HG03469 (cell line): ENCODE results near the gene ZNF829.

Source experiments
- ATAC-seq: cut with Tn5 transposase; IDR thresholded peaks from one replicate; pipeline ENCODE4 v1.9.1; 2021; ENCODE audit warnings: mild to moderate bottlenecking, moderate library complexity, moderate number of reproducible peaks; ENCODE audit not compliant: unreplicated experiment

ZNF829 gene

DNA sequence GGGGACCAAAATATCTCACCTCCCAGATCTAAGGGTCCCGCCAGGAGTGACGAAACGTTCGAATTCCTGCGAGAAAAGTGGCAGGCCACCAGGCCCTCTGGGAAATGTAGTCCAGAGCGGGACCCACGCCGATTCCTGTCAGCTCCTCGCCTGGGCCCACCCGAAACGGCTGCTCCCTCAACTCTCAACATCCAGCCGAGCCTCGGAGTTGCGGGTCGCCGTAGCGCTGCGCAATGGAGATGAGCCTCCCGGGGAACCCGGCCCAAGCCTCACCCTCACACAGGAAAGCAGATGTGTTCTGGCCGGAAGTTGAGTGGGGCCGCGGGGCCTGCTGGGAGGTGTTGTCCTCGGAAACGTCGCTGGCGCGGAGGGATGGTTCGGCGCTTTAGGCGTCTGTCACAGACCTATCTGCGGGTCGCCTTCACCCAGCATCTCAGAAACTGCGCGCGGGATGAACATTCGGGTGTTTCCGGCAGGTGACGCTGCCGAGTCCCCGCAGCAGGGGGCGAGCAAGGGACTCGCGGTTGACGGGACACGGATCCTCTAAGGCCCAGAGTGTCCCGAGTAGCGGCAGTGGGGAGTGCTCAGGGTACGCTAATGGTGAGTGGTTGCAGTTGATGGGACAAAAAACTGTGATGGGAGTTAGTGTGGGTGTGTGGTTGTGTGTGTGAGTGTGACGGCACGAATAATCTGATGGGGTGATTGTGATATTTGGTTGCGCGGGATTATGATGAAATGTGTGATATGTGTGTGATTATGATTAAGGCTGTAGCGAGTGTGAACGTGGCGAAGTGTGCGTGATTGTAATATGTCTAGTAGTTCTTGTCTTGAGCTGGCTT is at the start of gene ZNF829, which contains the start of gene ZNF568:
TSS of gene ZNF829 (minus strand) at position 300 of the 839 bp plus-strand sequence. CDS start 1,124 bp downstream, outside the sequence.
TSS of gene ZNF568 (plus strand) at position 341 of the 839 bp plus-strand sequence. CDS start 6,439 bp downstream, outside the sequence.
- peak; percentile 62 for ATAC-seq

DNA sequence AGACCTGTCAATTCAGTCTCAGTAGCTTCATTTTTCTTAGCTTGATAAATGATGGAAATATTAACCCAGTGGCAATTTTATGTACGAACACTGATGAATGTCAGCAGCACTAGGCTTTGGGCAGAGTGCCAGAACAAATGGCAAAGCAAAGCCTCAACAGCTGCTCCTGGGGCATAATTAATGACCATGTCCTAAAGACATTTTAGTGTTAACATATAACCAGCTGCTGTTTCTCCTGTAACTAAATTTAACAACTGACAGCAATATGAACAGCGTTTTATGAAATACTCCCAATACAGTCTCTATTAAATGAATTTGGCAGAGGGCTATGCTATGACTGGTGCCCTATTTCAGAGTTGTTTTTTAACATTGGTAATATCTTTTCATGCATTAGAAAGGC is 47.2 kb upstream of the ZNF829 start:
- ATAC-seq, result no peak

DNA sequence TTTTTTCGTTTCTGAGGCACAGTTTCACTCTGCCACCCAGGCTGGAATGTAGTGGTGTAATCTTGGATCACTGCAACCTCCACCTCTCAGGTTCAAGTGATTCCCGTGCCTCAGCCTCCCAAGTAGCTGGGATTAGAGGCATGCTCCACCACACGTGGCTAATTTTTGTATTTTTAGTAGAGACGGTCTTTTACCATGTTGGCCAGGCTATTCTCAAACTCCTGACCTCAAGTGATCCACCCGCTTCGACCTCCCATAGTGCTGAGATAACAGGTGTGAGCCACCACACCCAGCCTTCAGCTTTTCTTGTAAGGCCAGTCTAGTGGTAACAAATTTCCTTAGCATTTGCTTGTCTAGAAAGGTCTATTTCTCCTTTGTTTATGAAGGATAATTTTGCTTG is 46.3 kb upstream of the ZNF829 start:
- ATAC-seq, result no peak

DNA sequence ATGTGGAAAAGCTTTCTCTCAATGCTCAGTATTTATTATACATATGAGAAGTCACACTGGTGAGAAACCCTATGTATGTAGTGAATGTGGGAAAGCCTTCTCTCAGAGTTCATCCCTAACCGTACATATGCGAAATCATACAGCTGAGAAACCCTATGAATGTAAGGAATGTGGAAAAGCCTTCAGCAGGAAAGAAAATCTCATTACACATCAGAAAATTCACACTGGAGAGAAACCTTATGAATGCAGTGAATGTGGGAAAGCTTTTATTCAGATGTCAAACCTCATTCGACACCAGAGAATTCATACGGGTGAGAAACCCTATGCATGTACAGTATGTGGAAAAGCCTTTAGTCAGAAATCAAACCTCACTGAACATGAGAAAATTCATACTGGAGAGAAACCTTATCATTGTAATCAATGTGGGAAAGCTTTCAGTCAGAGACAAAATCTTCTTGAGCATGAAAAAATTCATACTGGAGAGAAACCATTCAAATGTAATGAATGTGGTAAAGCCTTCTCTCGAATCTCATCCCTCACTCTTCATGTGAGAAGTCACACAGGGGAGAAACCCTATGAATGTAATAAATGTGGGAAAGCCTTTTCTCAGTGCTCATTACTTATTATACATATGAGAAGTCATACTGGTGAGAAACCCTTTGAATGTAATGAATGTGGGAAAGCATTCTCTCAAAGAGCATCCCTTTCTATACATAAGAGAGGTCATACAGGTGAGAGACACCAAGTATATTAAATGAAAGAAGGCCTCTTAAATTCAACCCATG is 34.4 kb upstream of the ZNF829 start:
- no peak for ATAC-seq

DNA sequence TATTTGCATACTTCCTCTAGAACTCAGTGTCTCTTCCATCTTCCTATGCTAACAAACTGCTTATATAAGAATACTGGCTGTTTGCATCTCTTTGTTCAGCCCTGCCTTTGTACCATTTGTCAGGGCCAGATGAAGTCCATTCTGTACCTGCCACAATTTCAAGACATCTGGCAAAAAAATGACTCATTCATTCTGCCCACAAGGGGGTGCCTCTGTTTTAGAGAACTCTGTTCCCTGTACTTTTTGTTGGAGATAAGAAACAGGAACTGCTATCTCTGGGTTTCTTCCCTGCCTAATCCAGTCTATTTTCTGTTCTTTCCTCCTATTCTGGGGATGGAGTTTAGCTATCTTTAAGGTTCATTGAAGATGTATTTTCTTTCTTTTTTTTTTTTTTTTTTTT is 23.1 kb upstream of the ZNF829 start:
- no peak for ATAC-seq

DNA sequence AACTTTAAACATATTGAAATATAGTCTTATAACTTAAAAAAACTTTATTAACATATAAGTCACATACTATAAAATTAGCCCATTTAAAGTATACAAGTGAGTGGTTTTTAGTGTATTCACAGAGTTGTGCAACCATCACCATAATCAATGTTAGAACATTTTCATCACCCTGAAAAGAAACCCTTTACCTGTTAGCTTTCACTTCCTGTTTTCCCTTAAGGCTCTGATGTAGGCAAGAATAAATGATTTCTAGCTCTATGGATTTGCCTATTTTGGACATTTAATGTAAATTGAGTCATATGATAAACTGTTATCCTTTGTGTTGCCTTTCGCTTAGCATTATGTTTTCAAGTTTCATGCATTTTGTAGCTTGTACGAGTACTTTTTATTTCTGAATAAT is 15.6 kb upstream of the ZNF829 start:
- no peak for ATAC-seq

DNA sequence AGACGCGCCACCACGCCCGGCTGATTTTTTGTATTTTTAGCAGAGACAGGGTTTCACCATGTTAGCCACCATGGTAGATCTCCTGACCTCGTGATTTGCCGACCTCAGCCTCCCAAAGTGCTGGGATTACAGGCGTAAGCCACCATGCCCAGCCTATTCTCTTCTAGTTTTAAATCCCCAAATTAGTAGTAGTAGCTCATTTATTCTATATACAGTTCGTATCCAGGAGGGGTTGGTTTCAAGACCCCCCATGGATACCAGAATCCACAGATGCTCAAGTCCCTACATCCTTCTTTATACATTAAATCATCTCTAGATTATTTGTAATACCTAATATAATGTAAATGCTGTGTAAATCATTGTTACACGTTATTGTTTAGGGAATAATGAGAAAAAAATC is 2.0 kb upstream of the ZNF829 start:
- no peak for ATAC-seq

DNA sequence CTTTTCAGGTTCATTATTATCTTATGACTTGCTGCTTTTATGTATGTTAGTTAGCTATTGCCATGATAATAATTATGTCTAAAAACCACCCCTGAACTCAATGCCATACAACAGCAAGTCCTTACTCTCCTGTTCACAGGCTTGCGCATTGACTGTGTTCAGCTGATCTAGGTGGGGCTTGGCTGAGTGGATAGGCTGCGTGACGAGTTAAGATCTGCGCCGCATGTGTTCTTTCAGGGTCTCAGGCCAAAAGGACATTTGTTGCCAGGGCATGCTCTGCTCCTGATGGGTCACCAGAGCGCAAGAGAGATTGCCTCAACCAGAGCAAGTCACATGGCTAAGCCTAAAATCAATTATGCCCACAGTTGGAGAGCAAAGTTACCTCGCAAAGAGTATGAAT is 900 bp upstream of the ZNF829 start:
- no peak for ATAC-seq

DNA sequence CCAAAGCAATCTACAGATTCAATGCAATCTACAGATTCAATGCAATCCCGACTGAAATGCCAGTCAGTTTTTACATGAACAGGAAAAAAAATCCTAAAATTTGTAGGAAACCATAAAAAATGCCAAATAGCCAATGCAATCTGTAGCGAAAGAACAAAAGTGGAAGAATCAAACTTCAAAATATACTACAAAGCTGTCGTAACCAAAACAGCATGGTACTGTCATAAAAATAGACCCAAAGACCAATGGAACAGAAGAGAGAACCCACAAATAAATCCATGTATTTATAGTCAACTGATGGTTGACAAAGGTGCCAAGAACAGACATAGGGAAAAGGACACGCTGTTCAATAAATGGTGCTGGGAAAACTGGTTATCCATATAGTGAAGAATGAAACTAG is 17.7 kb downstream of the ZNF829 start:
- no peak for ATAC-seq

DNA sequence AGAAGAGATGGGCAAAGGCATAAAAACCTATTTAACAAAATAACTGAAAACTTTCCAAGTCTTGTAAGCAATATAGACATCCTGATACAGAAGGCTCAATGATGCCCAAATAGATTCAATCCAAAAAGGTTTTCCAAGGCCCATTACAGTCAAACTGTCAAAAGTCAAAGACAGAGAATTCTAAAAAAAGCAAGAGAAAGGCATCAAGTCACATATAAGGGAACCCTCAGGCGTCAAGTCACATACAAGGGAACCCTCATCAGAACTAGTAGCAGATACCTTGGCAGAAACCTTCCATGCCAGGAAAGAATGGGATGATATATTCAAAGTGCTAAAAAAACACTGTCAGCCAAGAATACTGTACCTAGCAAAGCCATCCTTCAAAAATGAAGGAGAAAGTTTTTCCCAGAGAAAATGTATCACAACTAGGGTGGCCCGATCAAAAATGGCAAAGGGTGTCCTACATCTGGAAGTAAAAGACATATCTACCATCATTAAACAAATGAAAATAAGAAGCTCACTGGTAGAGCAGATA is 21.2 kb downstream of the ZNF829 start:
- no peak for ATAC-seq

DNA sequence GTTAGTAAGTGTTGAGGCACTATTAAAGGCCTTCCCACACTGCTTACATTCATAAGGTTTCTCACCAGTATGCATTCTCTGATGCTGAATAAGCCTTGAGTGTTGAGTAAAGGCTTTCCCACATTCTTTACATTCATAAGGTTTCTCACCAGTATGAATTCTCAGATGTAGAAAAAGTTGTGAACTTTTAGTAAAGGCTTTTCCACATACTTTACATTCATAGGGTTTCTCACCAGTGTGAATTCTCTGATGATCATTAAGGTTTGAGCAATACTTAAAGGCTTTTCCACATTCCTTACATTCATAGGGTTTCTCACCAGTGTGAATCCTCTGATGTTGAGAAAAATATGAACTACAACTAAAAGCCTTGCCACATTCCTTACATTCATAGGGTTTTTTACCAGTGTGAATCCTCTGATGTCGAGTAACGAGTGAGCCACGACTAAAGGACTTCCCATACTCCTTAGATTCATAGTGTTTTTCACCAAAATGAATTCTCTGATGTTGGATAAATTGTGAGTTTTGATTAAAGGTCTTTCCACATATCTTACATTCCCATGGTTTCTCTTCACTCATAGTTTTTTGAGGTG is 24.2 kb downstream of the ZNF829 start:
- no peak for ATAC-seq

DNA sequence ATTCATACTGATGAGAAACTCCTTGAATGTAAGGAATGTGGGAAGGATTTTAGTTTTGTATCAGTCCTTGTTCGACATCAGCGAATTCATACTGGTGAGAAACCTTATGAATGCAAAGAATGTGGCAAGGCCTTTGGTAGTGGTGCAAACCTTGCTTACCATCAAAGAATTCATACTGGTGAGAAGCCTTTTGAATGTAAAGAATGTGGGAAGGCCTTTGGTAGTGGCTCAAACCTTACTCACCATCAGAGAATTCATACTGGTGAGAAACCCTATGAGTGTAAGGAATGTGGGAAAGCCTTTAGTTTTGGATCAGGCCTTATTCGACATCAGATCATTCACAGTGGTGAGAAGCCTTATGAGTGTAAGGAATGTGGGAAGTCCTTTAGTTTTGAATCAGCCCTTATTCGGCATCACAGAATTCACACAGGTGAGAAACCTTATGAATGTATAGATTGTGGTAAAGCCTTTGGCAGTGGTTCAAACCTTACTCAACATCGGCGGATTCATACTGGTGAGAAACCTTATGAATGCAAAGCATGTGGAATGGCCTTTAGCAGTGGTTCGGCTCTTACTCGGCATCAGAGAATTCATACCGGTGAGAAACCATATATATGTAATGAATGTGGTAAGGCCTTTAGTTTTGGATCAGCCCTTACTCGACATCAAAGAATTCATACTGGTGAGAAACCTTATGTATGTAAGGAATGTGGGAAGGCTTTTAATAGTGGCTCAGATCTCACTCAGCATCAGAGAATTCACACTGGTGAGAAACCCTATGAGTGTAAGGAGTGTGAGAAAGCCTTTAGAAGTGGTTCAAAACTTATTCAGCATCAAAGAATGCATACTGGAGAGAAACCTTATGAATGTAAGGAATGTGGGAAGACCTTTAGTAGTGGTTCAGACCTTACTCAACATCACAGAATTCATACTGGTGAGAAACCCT is 38.8 kb downstream of the ZNF829 start:
- ATAC-seq, result no peak

DNA sequence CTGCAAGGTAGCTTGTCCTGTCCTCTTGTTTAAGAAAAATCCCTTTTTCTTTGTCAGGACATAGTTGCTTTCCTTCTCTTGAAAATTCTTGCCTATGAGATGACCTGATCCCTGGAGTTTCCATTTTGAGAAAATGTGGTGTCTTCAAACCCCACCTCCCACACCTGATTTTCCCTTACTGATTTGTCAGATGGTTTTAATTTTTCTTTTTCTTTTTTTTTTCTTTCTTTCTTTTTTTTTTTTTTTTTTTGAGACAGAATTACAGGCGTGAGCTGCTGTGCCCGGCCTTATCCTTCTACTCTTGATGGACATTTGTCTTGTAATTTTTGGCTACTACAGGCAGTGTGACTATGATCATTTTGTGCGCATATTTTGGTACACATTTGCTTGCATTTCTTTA is 64.2 kb downstream of the ZNF829 start:
- ATAC-seq, result no peak

DNA sequence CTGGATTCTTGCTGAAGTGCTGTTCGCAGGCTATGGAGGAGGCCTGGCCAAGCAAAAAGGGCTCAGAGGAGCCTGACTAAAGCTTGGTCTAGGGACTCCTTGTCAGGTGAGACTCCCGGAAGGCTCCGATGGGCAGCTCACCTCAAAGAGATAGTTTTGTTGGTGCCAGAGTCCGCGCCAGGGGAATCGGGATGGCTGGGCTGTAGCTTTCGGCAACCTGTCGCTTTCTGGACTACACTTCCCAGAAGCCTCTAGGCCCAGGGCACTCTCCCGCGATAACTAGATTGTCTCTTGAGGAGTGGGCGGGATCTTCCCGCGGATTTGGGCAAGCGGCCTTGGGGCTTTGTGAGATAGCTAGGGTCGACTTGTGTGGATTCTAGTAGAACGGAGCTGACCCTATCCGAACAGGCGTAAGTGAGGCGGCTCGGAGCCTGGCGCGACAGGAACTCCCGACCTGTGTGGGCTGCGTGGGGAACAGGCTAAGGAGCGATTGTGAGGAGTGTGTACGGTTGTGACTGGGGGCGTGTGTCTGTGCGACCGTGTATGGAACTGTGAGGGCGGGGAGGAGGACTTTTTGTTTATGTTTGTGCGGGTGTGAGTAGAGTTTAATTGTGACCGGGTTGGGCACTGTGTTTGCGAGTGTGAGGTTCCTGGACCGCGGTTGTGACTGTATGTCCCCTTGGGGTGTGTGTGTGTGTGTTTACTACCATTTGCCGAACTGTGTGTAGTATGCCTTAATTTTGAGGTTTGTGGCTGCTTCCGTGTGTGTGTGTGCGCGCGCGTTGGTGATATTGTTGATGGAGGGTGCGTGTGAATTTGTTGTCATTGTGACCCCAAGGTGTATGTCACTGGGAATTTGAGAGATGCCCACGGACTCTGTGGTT is 65.3 kb downstream of the ZNF829 start, which contains the start of gene ZNF345:
TSS of gene ZNF345 (plus strand) at position 318 of the 884 bp plus-strand sequence. CDS start 25,955 bp downstream, outside the sequence.
- ATAC-seq, result peak; percentile 47

DNA sequence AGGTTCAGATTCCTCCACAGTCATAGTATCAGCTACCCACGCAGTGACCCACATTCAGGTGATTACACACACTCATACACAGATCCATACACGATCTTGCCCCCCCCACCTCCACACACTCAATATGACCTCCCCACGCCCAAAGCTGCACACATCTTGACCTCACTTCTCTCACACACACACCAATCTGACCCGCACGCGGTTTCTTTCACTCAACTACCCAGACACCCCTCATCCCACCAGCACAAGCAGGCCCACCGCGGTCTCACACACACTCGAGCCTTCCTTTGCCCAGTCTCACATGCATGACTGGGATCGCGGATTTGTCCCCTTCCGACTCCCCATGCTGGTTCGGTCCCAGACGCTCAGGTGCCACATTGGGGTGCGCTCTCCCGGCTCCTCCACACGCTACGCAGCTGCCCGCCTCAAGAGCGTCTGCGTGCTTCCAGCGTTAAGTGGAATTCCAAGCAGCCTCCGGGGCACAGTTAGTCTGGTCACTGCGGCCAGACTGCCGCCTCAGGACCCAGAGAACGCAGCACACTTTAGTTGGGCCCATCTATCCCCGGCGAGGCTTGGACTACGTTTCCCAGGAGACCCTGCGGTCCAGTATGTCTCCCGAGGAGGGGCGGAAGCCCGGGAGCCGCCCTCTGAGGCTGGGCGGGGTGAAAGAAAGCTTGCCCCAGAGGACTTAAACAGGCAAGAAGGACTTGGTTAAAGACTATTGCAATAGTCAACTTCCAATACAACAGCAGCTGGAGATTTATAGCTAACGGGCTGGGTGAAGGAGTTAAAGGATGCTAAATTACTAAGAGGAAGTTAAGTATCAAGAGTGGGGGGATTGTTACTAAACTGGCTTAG is 66.2 kb downstream of the ZNF829 start:
- peak; percentile 52 for ATAC-seq

DNA sequence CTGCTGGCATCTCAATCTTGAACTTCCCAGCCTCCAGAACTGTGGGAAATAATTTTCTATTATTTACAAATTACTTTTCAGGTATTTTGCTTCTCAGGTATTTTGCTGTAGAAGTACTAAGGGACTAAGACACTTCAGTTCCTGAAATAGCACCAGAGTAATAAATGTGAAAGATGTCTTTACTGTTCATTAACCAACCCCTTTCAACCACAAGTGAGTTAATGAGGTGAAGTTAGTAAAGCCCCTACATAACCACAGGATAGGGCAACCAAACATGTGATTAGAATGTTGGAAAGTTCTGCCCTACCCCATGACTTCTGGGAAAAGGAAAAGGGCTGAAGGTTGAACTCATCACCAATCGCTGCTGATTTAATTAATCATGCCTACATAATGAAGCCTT is 68.1 kb downstream of the ZNF829 start:
- no peak for ATAC-seq

DNA sequence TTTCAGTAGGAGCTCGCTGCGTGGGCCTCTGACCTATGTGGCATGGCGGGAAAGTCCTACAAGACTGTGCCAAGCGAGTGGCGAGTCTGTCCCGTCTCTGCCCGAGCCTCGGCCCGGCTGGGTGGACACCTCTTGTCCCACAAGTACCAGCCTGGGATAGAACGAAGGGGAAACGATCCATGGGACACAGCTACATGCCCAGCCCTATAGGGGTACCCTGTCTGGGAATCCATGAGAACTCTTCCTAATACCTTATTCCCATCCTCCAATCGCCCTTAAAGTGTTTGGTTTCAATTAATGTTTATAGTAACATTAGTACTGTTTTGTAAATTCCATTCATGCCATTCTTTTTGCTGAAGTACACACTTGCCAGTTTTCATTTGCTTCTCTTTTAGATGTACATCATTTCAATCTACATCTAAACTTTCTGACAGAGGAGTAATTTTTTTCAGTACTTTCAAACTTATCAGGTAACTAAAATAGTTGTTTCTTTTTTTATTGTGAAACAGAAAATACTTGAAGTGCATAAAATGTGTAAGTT is 77.2 kb downstream of the ZNF829 start:
- ATAC-seq, result no peak
